GM23338 (cell line): ENCODE measurements around the gene LILRB5. TPM values are rescaled to one million over a fixed set of nuclear protein-coding genes. Genes with fewer than 3 reads are reported as not detected.

Experiments
- ATAC-seq: fragments of 200-7000 bp; cut with Tn5 transposase; 3 replicates; pipeline ENCODE4 v1.9.1; 2020
- DNase-seq: peaks from one replicate; pipeline ENCODE4 v3.0.0-alpha.2; 2015; ENCODE audit warnings: low spot score
- H2AFZ ChIP-seq: fragments of 200-600 bp; sonication (generic); 2 replicates; pipeline ENCODE4 v1.8.0; 2016; ENCODE audit warnings: antibody characterized with exemption, mild to moderate bottlenecking, moderate library complexity
- H3F3A ChIP-seq: fragments of 200-600 bp; sonication (generic); replicated peaks from 2 replicates; pipeline ENCODE4 v1.8.0; 2017; ENCODE audit warnings: antibody characterized with exemption, mixed run types, low read depth
- H3K27ac ChIP-seq: fragments of 200-600 bp; sonication (generic); 2 replicates; pipeline ENCODE4 v1.6.1; 2016; ENCODE audit warnings: low read depth
- H3K27me3 ChIP-seq: fragments of 200-600 bp; sonication (generic); 2 replicates; pipeline ENCODE4 v1.8.0; 2016; ENCODE audit warnings: mild to moderate bottlenecking, mixed run types, moderate library complexity; ENCODE audit not compliant: insufficient read depth
- H3K36me3 ChIP-seq: fragments of 200-600 bp; sonication (generic); 2 replicates; pipeline ENCODE4 v1.8.0; 2016; ENCODE audit warnings: mild to moderate bottlenecking; ENCODE audit not compliant: insufficient read depth
- H3K4me1 ChIP-seq: fragments of 200-600 bp; sonication (generic); 2 replicates; pipeline ENCODE4 v1.8.0; 2016; ENCODE audit warnings: mild to moderate bottlenecking, moderate library complexity; ENCODE audit not compliant: insufficient read depth
- H3K4me2 ChIP-seq: fragments of 200-600 bp; sonication (generic); 2 replicates; pipeline ENCODE4 v1.7.1; 2017; ENCODE audit warnings: mixed run types
- H3K4me3 ChIP-seq: fragments of 200-600 bp; sonication (generic); 2 replicates; pipeline ENCODE4 v1.6.1; 2016; ENCODE audit warnings: mixed run types
- H3K79me2 ChIP-seq: fragments of 200-600 bp; sonication (generic); replicated peaks from 2 replicates; pipeline ENCODE4 v1.8.0; 2017; ENCODE audit warnings: mild to moderate bottlenecking; ENCODE audit not compliant: insufficient read depth
- H3K9me2 ChIP-seq: fragments of 200-600 bp; sonication (generic); 2 replicates; pipeline ENCODE4 v1.8.0; 2017; ENCODE audit not compliant: insufficient read depth
- H4K20me1 ChIP-seq: fragments of 200-600 bp; sonication (generic); replicated peaks from 2 replicates; pipeline ENCODE4 v1.8.0; 2017; ENCODE audit warnings: mild to moderate bottlenecking; ENCODE audit not compliant: insufficient read depth
- H3K27ac Mint-ChIP-seq: 2 replicates; pipeline ENCODE4 v1.8.0; 2020; ENCODE audit warnings: inconsistent platforms, mild to moderate bottlenecking, moderate library complexity, mixed read lengths
- H3K27me3 Mint-ChIP-seq: 3 replicates; pipeline ENCODE4 v1.8.0; 2022; ENCODE audit warnings: low read depth, mild to moderate bottlenecking, moderate library complexity, mixed read lengths, inconsistent platforms; ENCODE audit not compliant: insufficient read depth, poor library complexity
- H3K36me3 Mint-ChIP-seq: 3 replicates; pipeline ENCODE4 v1.8.0; 2021; ENCODE audit warnings: low read depth, mild to moderate bottlenecking, inconsistent platforms, moderate library complexity, mixed read lengths
- H3K4me1 Mint-ChIP-seq: 3 replicates; pipeline ENCODE4 v1.8.0; 2020; ENCODE audit warnings: mild to moderate bottlenecking, inconsistent platforms, mixed read lengths
- H3K4me3 Mint-ChIP-seq: 3 replicates; pipeline ENCODE4 v1.8.0; 2021; ENCODE audit warnings: moderate library complexity, mild to moderate bottlenecking, inconsistent platforms, mixed read lengths
- H3K9me3 Mint-ChIP-seq: 3 replicates; pipeline ENCODE4 v1.8.0; 2020; ENCODE audit warnings: moderate library complexity, mild to moderate bottlenecking, inconsistent platforms, mixed read lengths
- EZH2 ChIP-seq: fragments of 200-600 bp; sonication (generic); IDR thresholded peaks from one replicate; pipeline ENCODE4 v1.8.0; 2017; ENCODE audit warnings: antibody characterized with exemption, mild to moderate bottlenecking, low read depth; ENCODE audit not compliant: unreplicated experiment
- EZH2phosphoT487 ChIP-seq: fragments of 200-600 bp; sonication (generic); IDR thresholded peaks from one replicate; pipeline ENCODE4 v1.8.1; 2018; ENCODE audit warnings: antibody characterized with exemption; ENCODE audit not compliant: unreplicated experiment
- JUNB ChIP-seq: IDR thresholded peaks from one replicate; pipeline ENCODE4 v1.6.1; 2016; ENCODE audit warnings: antibody characterized with exemption; ENCODE audit not compliant: unreplicated experiment
- NANOG ChIP-seq: IDR thresholded peaks from 2 replicates; pipeline ENCODE4 v1.6.1; 2016; ENCODE audit warnings: antibody characterized with exemption, borderline replicate concordance
- POLR2AphosphoS5 ChIP-seq: IDR thresholded peaks from 2 replicates; pipeline ENCODE4 v1.6.1; 2016; ENCODE audit warnings: antibody characterized with exemption, low read depth
- STAT1 ChIP-seq: IDR thresholded peaks from one replicate; pipeline ENCODE4 v1.6.1; 2016; ENCODE audit warnings: antibody characterized with exemption; ENCODE audit not compliant: unreplicated experiment
- ZNF114 ChIP-seq: fragments of 250-450 bp; sonication (Bioruptor Pico); IDR thresholded peaks from 2 replicates; pipeline ENCODE4 v1.5.0; 2020; ENCODE audit warnings: mild to moderate bottlenecking, moderate library complexity
- ZNF331 ChIP-seq: fragments of 250-450 bp; sonication (Bioruptor Pico); IDR thresholded peaks from 2 replicates; pipeline ENCODE4 v1.5.0; 2020; ENCODE audit warnings: low read depth, mild to moderate bottlenecking, moderate library complexity
- polyA plus RNA-seq: library from polyadenylated mRNA; unstranded; fragments of >200 nt; fragmentation: Nextera tagmentation; extraction: Ambion mirVana; gene quantifications from 2 replicates; pipeline ENCODE4 v1.2.1, GENCODE V29; 2016
- total RNA-seq: library from RNA; depleted of rRNA; stranded (reverse); fragments of >200 nt; shearing (Covaris generic); gene quantifications from 2 replicates; pipeline ENCODE4 v1.2.3, GENCODE V29; 2014
- TF ChIP-seq, protein P1 (sequence below): IDR thresholded peaks from 2 replicates; pipeline ENCODE4 v1.6.1; 2016; ENCODE audit warnings: antibody characterized with exemption
- TF ChIP-seq, protein P2 (sequence below): IDR thresholded peaks from one replicate; pipeline ENCODE4 v1.6.1; 2018; ENCODE audit warnings: antibody characterized with exemption; ENCODE audit not compliant: unreplicated experiment
- TF ChIP-seq, protein P3 (sequence below), 2 experiments: fragments of 200-600 bp in 1 of 2; sonication (generic) in 1 of 2; conservative IDR thresholded peaks; 2 replicates each; pipeline versions ENCODE4 v1.5.1 to v1.6.1; 2016 to 2017; ENCODE audit warnings: antibody characterized with exemption in 2 of 2, low read depth in 2 of 2, mild to moderate bottlenecking in 2 of 2, moderate library complexity in 1 of 2

LILRB5 gene
- total and polyA plus RNA-seq, 2 experiments from 2014 or later: not detected

DNA sequence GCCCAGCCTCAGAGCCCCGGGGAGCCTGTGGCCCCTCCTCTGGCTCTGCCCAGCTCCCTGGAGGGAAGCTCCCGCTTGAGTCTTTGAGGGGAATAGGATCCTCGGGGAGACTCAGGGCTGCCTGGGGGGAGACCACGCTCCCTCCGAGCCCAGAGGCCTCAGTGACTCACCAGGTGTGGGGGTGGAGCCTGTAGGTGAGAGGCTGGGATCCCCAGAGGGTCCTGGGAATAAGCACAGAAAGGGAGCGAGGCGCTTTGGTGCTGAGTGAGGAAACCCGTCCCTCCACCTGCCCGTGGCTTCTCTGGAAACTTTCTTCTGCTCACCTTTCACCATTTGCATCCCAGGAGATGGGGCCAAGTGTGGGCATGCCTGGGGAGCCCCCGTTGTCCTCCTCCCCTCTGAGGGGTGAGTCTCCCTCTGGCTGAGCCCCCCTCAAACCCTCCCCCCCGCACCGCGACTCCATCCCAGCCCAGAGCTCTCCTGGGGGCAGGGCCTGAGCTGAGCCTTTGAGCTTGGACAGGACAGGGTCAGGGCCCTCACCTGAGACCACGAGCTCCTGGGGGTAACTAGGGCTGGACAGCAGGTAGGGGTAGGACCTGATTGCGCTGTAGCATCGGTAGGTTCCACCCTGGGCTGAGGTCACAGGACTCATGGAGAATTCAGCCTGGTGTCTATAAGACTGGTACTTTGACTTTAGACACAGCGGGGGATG lies 2.7 kb downstream of the LILRB5 start (continued):
- TF ChIP-seq NANOG (no peak), EZH2phosphoT487 (no peak), ZNF331 (CRISPR knock-in tag) (no peak), STAT1 (no peak), POLR2AphosphoS5 (no peak)
- TF ChIP-seq, protein P1, sequence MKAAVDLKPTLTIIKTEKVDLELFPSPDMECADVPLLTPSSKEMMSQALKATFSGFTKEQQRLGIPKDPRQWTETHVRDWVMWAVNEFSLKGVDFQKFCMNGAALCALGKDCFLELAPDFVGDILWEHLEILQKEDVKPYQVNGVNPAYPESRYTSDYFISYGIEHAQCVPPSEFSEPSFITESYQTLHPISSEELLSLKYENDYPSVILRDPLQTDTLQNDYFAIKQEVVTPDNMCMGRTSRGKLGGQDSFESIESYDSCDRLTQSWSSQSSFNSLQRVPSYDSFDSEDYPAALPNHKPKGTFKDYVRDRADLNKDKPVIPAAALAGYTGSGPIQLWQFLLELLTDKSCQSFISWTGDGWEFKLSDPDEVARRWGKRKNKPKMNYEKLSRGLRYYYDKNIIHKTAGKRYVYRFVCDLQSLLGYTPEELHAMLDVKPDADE: no peak
- TF ChIP-seq, protein P2, sequence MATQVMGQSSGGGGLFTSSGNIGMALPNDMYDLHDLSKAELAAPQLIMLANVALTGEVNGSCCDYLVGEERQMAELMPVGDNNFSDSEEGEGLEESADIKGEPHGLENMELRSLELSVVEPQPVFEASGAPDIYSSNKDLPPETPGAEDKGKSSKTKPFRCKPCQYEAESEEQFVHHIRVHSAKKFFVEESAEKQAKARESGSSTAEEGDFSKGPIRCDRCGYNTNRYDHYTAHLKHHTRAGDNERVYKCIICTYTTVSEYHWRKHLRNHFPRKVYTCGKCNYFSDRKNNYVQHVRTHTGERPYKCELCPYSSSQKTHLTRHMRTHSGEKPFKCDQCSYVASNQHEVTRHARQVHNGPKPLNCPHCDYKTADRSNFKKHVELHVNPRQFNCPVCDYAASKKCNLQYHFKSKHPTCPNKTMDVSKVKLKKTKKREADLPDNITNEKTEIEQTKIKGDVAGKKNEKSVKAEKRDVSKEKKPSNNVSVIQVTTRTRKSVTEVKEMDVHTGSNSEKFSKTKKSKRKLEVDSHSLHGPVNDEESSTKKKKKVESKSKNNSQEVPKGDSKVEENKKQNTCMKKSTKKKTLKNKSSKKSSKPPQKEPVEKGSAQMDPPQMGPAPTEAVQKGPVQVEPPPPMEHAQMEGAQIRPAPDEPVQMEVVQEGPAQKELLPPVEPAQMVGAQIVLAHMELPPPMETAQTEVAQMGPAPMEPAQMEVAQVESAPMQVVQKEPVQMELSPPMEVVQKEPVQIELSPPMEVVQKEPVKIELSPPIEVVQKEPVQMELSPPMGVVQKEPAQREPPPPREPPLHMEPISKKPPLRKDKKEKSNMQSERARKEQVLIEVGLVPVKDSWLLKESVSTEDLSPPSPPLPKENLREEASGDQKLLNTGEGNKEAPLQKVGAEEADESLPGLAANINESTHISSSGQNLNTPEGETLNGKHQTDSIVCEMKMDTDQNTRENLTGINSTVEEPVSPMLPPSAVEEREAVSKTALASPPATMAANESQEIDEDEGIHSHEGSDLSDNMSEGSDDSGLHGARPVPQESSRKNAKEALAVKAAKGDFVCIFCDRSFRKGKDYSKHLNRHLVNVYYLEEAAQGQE: no peak
- TF ChIP-seq, protein P3, sequence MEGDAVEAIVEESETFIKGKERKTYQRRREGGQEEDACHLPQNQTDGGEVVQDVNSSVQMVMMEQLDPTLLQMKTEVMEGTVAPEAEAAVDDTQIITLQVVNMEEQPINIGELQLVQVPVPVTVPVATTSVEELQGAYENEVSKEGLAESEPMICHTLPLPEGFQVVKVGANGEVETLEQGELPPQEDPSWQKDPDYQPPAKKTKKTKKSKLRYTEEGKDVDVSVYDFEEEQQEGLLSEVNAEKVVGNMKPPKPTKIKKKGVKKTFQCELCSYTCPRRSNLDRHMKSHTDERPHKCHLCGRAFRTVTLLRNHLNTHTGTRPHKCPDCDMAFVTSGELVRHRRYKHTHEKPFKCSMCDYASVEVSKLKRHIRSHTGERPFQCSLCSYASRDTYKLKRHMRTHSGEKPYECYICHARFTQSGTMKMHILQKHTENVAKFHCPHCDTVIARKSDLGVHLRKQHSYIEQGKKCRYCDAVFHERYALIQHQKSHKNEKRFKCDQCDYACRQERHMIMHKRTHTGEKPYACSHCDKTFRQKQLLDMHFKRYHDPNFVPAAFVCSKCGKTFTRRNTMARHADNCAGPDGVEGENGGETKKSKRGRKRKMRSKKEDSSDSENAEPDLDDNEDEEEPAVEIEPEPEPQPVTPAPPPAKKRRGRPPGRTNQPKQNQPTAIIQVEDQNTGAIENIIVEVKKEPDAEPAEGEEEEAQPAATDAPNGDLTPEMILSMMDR (conservative IDR thresholded peaks at IDR 0.05; ENCODE audit: low read depth in 2 of 2): no peak

DNA sequence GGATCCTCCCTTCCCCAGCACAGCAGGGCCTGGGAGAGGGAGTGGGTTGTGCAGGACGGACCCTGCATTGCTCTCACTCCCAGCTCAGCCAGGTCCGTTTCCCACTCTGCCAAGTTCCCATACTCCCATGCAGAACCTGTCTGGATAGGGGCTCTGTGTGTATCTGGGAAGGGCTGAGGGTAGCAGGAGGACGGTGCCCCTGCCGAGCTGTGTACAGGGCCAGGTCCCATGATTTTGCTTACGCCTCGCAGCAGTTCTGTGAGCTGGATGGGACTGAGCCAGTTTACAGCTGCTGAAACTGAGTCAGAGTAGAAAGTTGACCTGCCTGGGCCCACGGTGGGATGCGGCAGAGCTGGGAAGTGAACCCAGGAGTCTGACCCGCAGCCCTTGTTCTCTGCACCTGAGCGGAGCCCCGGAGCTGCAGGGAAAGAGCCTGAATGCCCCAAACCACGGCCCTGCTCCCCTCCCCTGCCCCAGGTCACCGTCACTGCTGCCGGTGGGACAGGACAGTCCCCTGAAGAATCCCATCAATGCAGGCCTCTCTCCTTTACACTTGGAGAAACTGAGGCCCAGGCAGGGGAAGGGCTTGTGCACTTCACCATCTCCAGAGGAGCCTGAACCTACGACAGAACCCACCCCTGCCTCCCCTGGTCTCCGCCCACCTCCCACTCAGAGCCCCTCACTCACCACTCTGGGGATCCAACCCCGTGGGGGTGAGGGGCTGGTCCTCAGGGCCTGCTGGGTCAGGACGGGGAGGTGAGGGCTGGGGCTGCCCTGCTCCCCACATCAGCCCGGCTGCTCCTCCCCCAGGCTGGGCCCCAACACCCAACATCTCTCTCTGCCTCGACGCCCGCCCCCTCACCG lies 3.5 kb downstream of the LILRB5 start:
- ATAC-seq: no peak
- H3K9me3 Mint-ChIP-seq: no peaks in the 10 kb centered on the region
- no peak overlapping the region for H3K4me3 Mint-ChIP-seq

More for the DNA sequence above, 3.5 kb downstream of the LILRB5 start:
- no peaks in the 10 kb centered on the region for H3K79me2 ChIP-seq
- no peaks in the 10 kb centered on the region for H3K36me3 ChIP-seq
- no peak overlapping the region for H3K27ac Mint-ChIP-seq
- no peaks in the 10 kb centered on the region for H3K9me2 ChIP-seq
- peaks cover 4% of the 10 kb centered on the region; the same call in 1 of the 3 replicates for H3K4me1 Mint-ChIP-seq
- no peaks in the 10 kb centered on the region for H4K20me1 ChIP-seq
- no peaks in the 10 kb centered on the region for H3F3A ChIP-seq
- no peaks in the 10 kb centered on the region for H3K4me1 ChIP-seq
- H3K27me3 Mint-ChIP-seq: peaks cover 5% of the 10 kb centered on the region
- H3K4me3 ChIP-seq: no peak overlapping the region
- no peak for DNase-seq
- no peak overlapping the region for H3K27ac ChIP-seq
- TF ChIP-seq JUNB (no peak), STAT1 (no peak), EZH2 (no peak), ZNF331 (CRISPR knock-in tag) (no peak), ZNF114 (CRISPR knock-in tag) (no peak), POLR2AphosphoS5 (no peak)
- TF ChIP-seq, protein P1: no peak
- TF ChIP-seq, protein P2: no peak
- TF ChIP-seq, protein P3 (conservative IDR thresholded peaks at IDR 0.05; ENCODE audit: low read depth in 2 of 2): no peak
- H3K4me2 ChIP-seq: no peak overlapping the region
- no peak overlapping the region for H2AFZ ChIP-seq
- H3K36me3 Mint-ChIP-seq: no peaks in the 10 kb centered on the region
- no peaks in the 10 kb centered on the region for H3K27me3 ChIP-seq
